H1 (cell line): ENCODE measurements around the gene SUGP1. TPM values are rescaled to one million over a fixed set of nuclear protein-coding genes. Genes with fewer than 3 reads are reported as not detected.
A peak's percentile ranks its signal among the peaks of the same experiment; 100 is the strongest.

Experiments used
- CTCF ChIA-PET: fragments of 300-600 bp; sonication (Branson Sonifier 250); formaldehyde crosslinking; loops from one replicate; lab custom pipeline; 2021; ENCODE audit not compliant: partially characterized antibody; lab: Charles Lee
- POLR2A ChIA-PET: fragments of 300-600 bp; sonication (Branson Sonifier 250); formaldehyde crosslinking; loops from one replicate; lab custom pipeline; 2021; ENCODE audit warnings: inconsistent platforms; ENCODE audit not compliant: partially characterized antibody; lab: Charles Lee
- DNase-seq, 2 experiments: peaks; one replicate each; pipeline versions ENCODE4 v3.0.0 to v3.0.0-alpha.2; 2010 to 2022; ENCODE audit warnings: low spot score in 2 of 2, low read depth in 1 of 2, mixed read lengths in 1 of 2
- FAIRE-seq: peaks from 2 replicates; lab custom pipeline; 2011; peaks lifted over from hg19 to GRCh38; lab: Jason Lieb, UNC
- H2AFZ ChIP-seq: 2 replicates; pipeline ENCODE4 v1.8.1; 2012; ENCODE audit warnings: low read length, inconsistent platforms
- H2AK5ac ChIP-seq: 2 replicates; pipeline ENCODE4 v1.6.1; 2013; ENCODE audit warnings: low read depth, low read length
- H2BK120ac ChIP-seq: replicated peaks from 2 replicates; pipeline ENCODE3; 2013; ENCODE audit warnings: low read depth, low read length, inconsistent platforms
- H2BK12ac ChIP-seq: 2 replicates; pipeline ENCODE4 v1.6.1; 2013; ENCODE audit warnings: low read depth, low read length
- H2BK15ac ChIP-seq: 2 replicates; pipeline ENCODE4 v1.6.1; 2013; ENCODE audit warnings: low read length
- H2BK20ac ChIP-seq: 2 replicates; pipeline ENCODE4 v1.6.1; 2013; ENCODE audit warnings: low read length
- H2BK5ac ChIP-seq: 2 replicates; pipeline ENCODE4 v1.6.1; 2013; ENCODE audit warnings: low read depth, low read length
- H3K14ac ChIP-seq: 2 replicates; pipeline ENCODE4 v1.6.1; 2013; ENCODE audit warnings: inconsistent platforms; ENCODE audit not compliant: insufficient read length
- H3K18ac ChIP-seq: 2 replicates; pipeline ENCODE4 v1.6.1; 2013; ENCODE audit warnings: low read length; ENCODE audit errors: extremely low read depth
- H3K23ac ChIP-seq: 2 replicates; pipeline ENCODE4 v1.6.1; 2013; ENCODE audit warnings: inconsistent platforms; ENCODE audit not compliant: insufficient read length
- H3K23me2 ChIP-seq: 2 replicates; pipeline ENCODE4 v1.6.1; 2013; ENCODE audit warnings: low read depth, low read length
- H3K27ac ChIP-seq: 2 replicates; pipeline ENCODE4 v1.6.1; 2011; ENCODE audit warnings: low read depth, low read length, inconsistent platforms
- H3K27me3 ChIP-seq, 4 experiments: replicated peaks in 1 of 4; 1 replicate in 1 of 4; 2 replicates in 3 of 4; pipeline versions ENCODE4 v1.6.1 to v1.8.1; 2011 to 2013; ENCODE audit warnings: low read length in 3 of 4, mild to moderate bottlenecking in 3 of 4, inconsistent platforms in 2 of 4, mixed read lengths in 2 of 4, moderate library complexity in 1 of 4; ENCODE audit not compliant: control insufficient read depth in 3 of 4, insufficient read depth in 3 of 4; ENCODE audit errors: extremely low read depth in 1 of 4
- H3K36me3 ChIP-seq, 4 experiments: 2 replicates each; pipeline versions ENCODE4 v1.6.1 to v1.8.1; 2011 to 2013; ENCODE audit warnings: mild to moderate bottlenecking in 4 of 4, low read length in 3 of 4, moderate library complexity in 2 of 4, control low read depth in 1 of 4, inconsistent platforms in 1 of 4; ENCODE audit not compliant: insufficient read depth in 4 of 4, control insufficient read depth in 2 of 4
- H3K4ac ChIP-seq: replicated peaks from 2 replicates; pipeline ENCODE3; 2013; ENCODE audit warnings: low read length, low read depth, mixed read lengths, inconsistent platforms; ENCODE audit not compliant: insufficient read length
- H3K4me1 ChIP-seq, 4 experiments: replicated peaks in 1 of 4; 1 replicate in 1 of 4; 2 replicates in 3 of 4; pipeline versions ENCODE4 v1.6.1 to v1.8.1; 2011 to 2013; ENCODE audit warnings: low read length in 3 of 4, inconsistent platforms in 2 of 4, mixed read lengths in 1 of 4; ENCODE audit not compliant: insufficient read depth in 4 of 4, control insufficient read depth in 3 of 4
- H3K4me2 ChIP-seq, 2 experiments: 2 replicates each; pipeline versions ENCODE4 v1.6.1 to v1.8.1; 2011 to 2013; ENCODE audit warnings: low read depth in 2 of 2, low read length in 2 of 2, control low read depth in 1 of 2, inconsistent platforms in 1 of 2, mild to moderate bottlenecking in 1 of 2; ENCODE audit not compliant: insufficient read depth in 1 of 2
- H3K4me3 ChIP-seq, 4 experiments: fragments of 200-600, 300-600 bp in 1 of 4; sonication (generic), shearing (Covaris generic), sonication (Bioruptor Twin) in 1 of 4; 2 replicates each; pipeline versions ENCODE4 v1.5.1 to v1.8.1; 2011 to 2016; ENCODE audit warnings: low read length in 4 of 4, low read depth in 3 of 4, control low read depth in 2 of 4, inconsistent platforms in 2 of 4, mild to moderate bottlenecking in 2 of 4, mixed read lengths in 1 of 4, moderate library complexity in 1 of 4; ENCODE audit not compliant: insufficient read depth in 2 of 4; ENCODE audit errors: extremely low read depth in 1 of 4
- H3K56ac ChIP-seq: replicated peaks from 2 replicates; pipeline ENCODE3; 2013; ENCODE audit warnings: low read depth, mild to moderate bottlenecking, mixed read lengths, low read length, inconsistent platforms; ENCODE audit not compliant: insufficient read length
- H3K79me1 ChIP-seq: 2 replicates; pipeline ENCODE4 v1.6.1; 2013; ENCODE audit warnings: low read depth, low read length, control low read depth
- H3K79me2 ChIP-seq, 2 experiments: 2 replicates each; pipeline versions ENCODE4 v1.6.1 to v1.8.1; 2012 to 2013; ENCODE audit warnings: low read length in 2 of 2, mild to moderate bottlenecking in 2 of 2, inconsistent platforms in 1 of 2; ENCODE audit not compliant: insufficient read depth in 2 of 2, control insufficient read depth in 1 of 2
- H3K9ac ChIP-seq, 4 experiments: replicated peaks in 1 of 4; 1 replicate in 1 of 4; 2 replicates in 3 of 4; pipeline versions ENCODE4 v1.6.1 to v1.8.1; 2011 to 2013; ENCODE audit warnings: low read depth in 3 of 4, low read length in 3 of 4, control low read depth in 2 of 4, mild to moderate bottlenecking in 2 of 4, moderate library complexity in 2 of 4, inconsistent platforms in 1 of 4; ENCODE audit errors: extremely low read depth in 1 of 4
- H3K9me3 ChIP-seq, 2 experiments: 2 replicates each; pipeline versions ENCODE4 v1.6.1 to v1.8.1; 2012 to 2013; ENCODE audit warnings: mild to moderate bottlenecking in 2 of 2, moderate library complexity in 2 of 2, control low read depth in 1 of 2, inconsistent platforms in 1 of 2, low read depth in 1 of 2, low read length in 1 of 2, mixed read lengths in 1 of 2; ENCODE audit not compliant: insufficient read depth in 2 of 2
- H4K20me1 ChIP-seq, 2 experiments: replicated peaks in 1 of 2; 2 replicates each; pipeline versions ENCODE3 to v1.8.1; 2011 to 2013; ENCODE audit warnings: inconsistent platforms in 2 of 2, low read length in 2 of 2, mild to moderate bottlenecking in 1 of 2; ENCODE audit not compliant: insufficient read depth in 2 of 2, control insufficient read depth in 1 of 2
- H4K5ac ChIP-seq: 2 replicates; pipeline ENCODE4 v1.6.1; 2013; ENCODE audit warnings: low read length, low read depth, mixed read lengths, inconsistent platforms; ENCODE audit not compliant: insufficient read length
- H4K8ac ChIP-seq: 2 replicates; pipeline ENCODE4 v1.8.0; 2013; ENCODE audit warnings: mild to moderate bottlenecking, moderate library complexity, low read length, inconsistent platforms; ENCODE audit not compliant: insufficient read depth; ENCODE audit errors: extremely low read depth
- H4K91ac ChIP-seq: replicated peaks from 2 replicates; pipeline ENCODE3; 2013; ENCODE audit warnings: low read length, mixed read lengths, inconsistent platforms; ENCODE audit not compliant: insufficient read length
- BACH1 ChIP-seq: IDR thresholded peaks from 2 replicates; pipeline ENCODE4 v1.6.1; 2012; ENCODE audit warnings: low read length, improper control_type of control experiment
- CBX8 ChIP-seq: fragments of 300-800, 300-1000 bp; sonication (generic); IDR thresholded peaks from 2 replicates; pipeline ENCODE4 v1.7.1; 2016; ENCODE audit warnings: low read depth, low read length, borderline replicate concordance
- EZH2 ChIP-seq: fragments of 200-600 bp; sonication (generic); IDR thresholded peaks from 2 replicates; pipeline ENCODE4 v1.7.1; 2012; ENCODE audit warnings: low read depth, mild to moderate bottlenecking, moderate library complexity, low read length, inconsistent platforms; ENCODE audit not compliant: severe bottlenecking
- FOSL1 ChIP-seq: IDR thresholded peaks from 2 replicates; pipeline ENCODE4 v1.6.1; 2011; ENCODE audit warnings: mild to moderate bottlenecking, low read depth, low read length, moderate library complexity; ENCODE audit not compliant: insufficient read depth
- HDAC2 ChIP-seq, 2 experiments: fragments of 300-600 bp in 1 of 2; sonication (generic) in 1 of 2; IDR thresholded peaks; 2 replicates each; pipeline ENCODE4 v1.6.1; 2011 to 2012; ENCODE audit warnings: low read depth in 2 of 2, low read length in 2 of 2, mild to moderate bottlenecking in 2 of 2, moderate library complexity in 2 of 2, borderline replicate concordance in 1 of 2, inconsistent platforms in 1 of 2
- JUN ChIP-seq: IDR thresholded peaks from 2 replicates; pipeline ENCODE4 v1.6.1; 2011; ENCODE audit warnings: low read depth, mild to moderate bottlenecking, improper control_type of control experiment, low read length
- NANOG ChIP-seq: IDR thresholded peaks from 2 replicates; pipeline ENCODE4 v1.6.1; 2011; ENCODE audit warnings: low read length, low read depth, mild to moderate bottlenecking, inconsistent platforms; ENCODE audit not compliant: insufficient read depth, poor library complexity, severe bottlenecking
- POU5F1 ChIP-seq: IDR thresholded peaks from 2 replicates; pipeline ENCODE4 v1.6.1; 2011; ENCODE audit warnings: low read depth, mild to moderate bottlenecking, low read length, moderate library complexity
- RBBP5 ChIP-seq: IDR thresholded peaks from 2 replicates; pipeline ENCODE4 v1.7.1; 2012; ENCODE audit warnings: low read depth, mild to moderate bottlenecking, inconsistent platforms, low read length, moderate library complexity, borderline replicate concordance
- SP4 ChIP-seq: IDR thresholded peaks from 2 replicates; pipeline ENCODE4 v1.6.1; 2012; ENCODE audit warnings: low read length, inconsistent platforms
- WGBS, 2 experiments: shearing (Covaris generic) in 1 of 2; methylation state at CpG; one replicate each; pipeline versions ENCODE4 v1.1.6 to v1.1.7; 2013 to 2015; ENCODE audit warnings: low lambda C conversion rate in 2 of 2, mixed read lengths in 2 of 2, inconsistent platforms in 1 of 2, low coverage in 1 of 2, missing lambda C conversion rate in 1 of 2; ENCODE audit not compliant: insufficient replicate concordance in 2 of 2, insufficient coverage in 1 of 2, insufficient read length in 1 of 2; ENCODE audit errors: extremely low coverage in 1 of 2, missing lambda C conversion rate in 1 of 2; 5-methylcytosine and 5-hydroxymethylcytosine counted together
- polyA plus RNA-seq, 7 experiments: library from polyadenylated mRNA; depleted of rRNA in 3 of 7; stranded (reverse) in 5 of 7; unstranded in 2 of 7; fragments of >200 nt in 5 of 7; fragments of 200-250 nt in 2 of 7; gene quantifications; 1 replicate in 5 of 7; 2 replicates in 1 of 7; 4 replicates in 1 of 7; pipeline versions ENCODE4 v1.2.1 to v1.2.3, GENCODE V29; 2011 to 2013; ENCODE audit warnings: missing spikeins in 2 of 7, mixed read lengths in 2 of 7
- total RNA-seq: library from RNA; stranded (reverse); fragmentation: NEBNext Ultra II Directional; extraction: Animal tissue kit (Norgen Biotek cat#: 25700); gene quantifications from 2 replicates; pipeline ENCODE4 v1.2.1, GENCODE V29; 2021

The SUGP1 gene
- total and polyA plus RNA-seq, 2 of the 8 experiments (the other 6 are each of a cell fraction or from before 2014, with no cell fraction given) = 38.5 to 65.2 TPM

DNA sequence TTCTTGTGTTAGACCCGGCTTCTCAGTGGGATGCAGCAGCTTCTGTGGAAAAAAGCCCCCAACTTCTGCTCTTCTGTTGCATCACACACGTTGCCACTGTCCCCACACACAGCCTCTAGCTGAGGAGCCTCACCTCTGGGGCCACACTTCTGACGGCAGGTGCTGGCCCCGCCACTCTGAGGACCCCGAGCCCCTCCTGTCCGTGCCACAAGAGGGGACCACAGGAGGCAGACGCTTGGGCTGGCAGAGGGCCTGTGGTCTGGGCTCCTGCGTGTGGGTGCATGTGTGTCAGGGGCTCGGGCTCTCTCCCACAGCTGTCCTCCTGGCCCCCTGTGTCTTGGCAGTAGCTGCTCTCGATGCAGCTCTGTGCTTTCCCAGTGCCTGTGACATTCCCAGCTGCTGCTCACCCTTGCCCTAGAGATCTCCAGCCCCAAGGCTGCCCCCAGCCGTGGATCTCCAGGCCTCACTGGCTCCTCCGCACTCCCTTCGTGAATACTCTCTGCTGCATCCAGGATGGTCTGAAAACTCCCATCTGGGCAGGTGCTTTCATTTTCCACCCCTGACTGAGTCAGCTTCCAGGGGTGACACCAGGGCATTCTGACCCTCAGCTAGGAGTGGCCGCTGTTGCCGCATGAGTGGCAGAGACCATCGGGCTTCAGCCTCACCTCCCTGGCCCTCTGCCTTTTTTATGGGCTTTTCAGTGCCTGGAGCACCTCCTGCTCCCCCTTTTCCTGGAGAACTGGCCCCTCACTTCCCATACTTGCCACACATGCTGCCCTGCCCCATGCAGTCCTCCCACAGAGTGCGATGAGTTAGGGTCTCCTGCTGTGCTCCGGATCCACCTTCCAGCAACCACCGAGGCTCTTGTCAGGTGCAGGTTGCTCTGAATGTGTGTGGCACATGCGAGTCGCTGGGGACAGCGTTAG lies 14.0 kb upstream of the SUGP1 start:
- Histone ChIP-seq H3K36me3 (peaks cover 13 to 38% (median 25%) of the 10 kb centered on the region in 4 experiments), H3K14ac (no peak overlapping the region), H3K4me1 (no peaks in the 10 kb centered on the region), H3K79me2 (peaks cover 0 to 2% of the 10 kb centered on the region in 2 experiments; a peak in 1 of 4 replicates), H3K56ac (no peak overlapping the region), H4K20me1 (peaks cover 14 to 19% of the 10 kb centered on the region in 2 experiments), H3K9ac (no peak overlapping the region), H4K91ac (no peak overlapping the region), H2AFZ (no peak overlapping the region), H3K23me2 (no peaks in the 10 kb centered on the region), H2BK120ac (no peak overlapping the region), H2BK20ac (no peak overlapping the region), H3K23ac (no peak overlapping the region), H3K4me3 (no peak overlapping the region), H3K9me3 (no peaks in the 10 kb centered on the region), H2BK12ac (no peak overlapping the region), H3K4me2 (no peak overlapping the region), H2BK5ac (peak overlapping the region; percentile 47; the same call in 1 of the 2 replicates), H4K5ac (no peak overlapping the region), H2BK15ac (no peak overlapping the region), H4K8ac (no peak overlapping the region), H3K27me3 (no peaks in the 10 kb centered on the region), H3K18ac (no peak overlapping the region), H3K27ac (no peak overlapping the region), H2AK5ac (no peak overlapping the region), H3K4ac (no peak overlapping the region), H3K79me1 (peaks cover 9% of the 10 kb centered on the region)
- no peak for DNase-seq
- POLR2A ChIA-PET = interaction anchor here (1.0 to 2.1 kb wide), 5 partner anchors 8 to 96 kb away, joined by 3 to 12 read pairs (median 4); partner anchors contain the start of gene GATAD2A
- TF ChIP-seq POU5F1 (no peak), SP4 (no peak), FOSL1 (no peak), RBBP5 (no peak), BACH1 (no peak), EZH2 (no peak), NANOG (no peak), HDAC2 (IDR thresholded peaks at IDR 0.05; ENCODE audit: borderline replicate concordance in 1 of 2, low read depth in 2 of 2, low read length in 2 of 2) (no peak), JUN (no peak), CBX8 (no peak)
- CTCF ChIA-PET = interaction anchor here (0.6 to 9.0 kb wide), 6 partner anchors 9 to 198 kb away, joined by 3 to 56 read pairs (median 6); no protein-coding TSS in a partner anchor
- 90% methylated on average over 22 of the region's 22 CpGs; no CpG with 5 or more reads in 1 of the 2 experiments for whole genome bisulfite sequencing, 2 experiments
- no peak for FAIRE-seq
